ENCODE results near the gene AP3B1.

DNA sequence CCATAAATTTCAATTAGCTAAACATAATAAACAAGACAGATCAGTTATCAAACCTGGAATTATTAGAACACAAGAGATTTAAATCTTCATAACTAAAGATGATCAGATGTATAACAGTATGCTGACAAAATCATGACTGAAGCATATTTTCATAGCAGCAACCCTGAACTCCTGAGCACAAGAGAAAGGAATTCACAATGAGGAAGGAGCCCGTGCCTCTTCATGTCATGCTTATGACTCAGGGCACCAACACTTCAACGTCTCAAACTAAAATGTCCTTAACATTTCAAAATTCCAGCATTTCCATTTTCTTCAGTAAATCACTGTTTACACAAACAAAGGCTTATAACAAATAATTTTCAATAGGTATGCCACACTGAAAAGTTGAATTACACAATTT is 6.7 kb downstream of the AP3B1 start:
- TF ChIP-seq, protein P1, sequence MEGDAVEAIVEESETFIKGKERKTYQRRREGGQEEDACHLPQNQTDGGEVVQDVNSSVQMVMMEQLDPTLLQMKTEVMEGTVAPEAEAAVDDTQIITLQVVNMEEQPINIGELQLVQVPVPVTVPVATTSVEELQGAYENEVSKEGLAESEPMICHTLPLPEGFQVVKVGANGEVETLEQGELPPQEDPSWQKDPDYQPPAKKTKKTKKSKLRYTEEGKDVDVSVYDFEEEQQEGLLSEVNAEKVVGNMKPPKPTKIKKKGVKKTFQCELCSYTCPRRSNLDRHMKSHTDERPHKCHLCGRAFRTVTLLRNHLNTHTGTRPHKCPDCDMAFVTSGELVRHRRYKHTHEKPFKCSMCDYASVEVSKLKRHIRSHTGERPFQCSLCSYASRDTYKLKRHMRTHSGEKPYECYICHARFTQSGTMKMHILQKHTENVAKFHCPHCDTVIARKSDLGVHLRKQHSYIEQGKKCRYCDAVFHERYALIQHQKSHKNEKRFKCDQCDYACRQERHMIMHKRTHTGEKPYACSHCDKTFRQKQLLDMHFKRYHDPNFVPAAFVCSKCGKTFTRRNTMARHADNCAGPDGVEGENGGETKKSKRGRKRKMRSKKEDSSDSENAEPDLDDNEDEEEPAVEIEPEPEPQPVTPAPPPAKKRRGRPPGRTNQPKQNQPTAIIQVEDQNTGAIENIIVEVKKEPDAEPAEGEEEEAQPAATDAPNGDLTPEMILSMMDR (IDR thresholded peaks at IDR 0.05; ENCODE audit: insufficient read depth, low read length, poor library complexity, severe bottlenecking) = no peak
- no peak for TF ChIP-seq EZH2phosphoT487 (conservative IDR thresholded peaks at IDR 0.05; ENCODE audit: low read length)

Measured in SU-DHL-6 (cell line).